HL-60 (cell line): Measurements from ENCODE around the gene LDLR.

Source experiments
- POLR2AphosphoS5 ChIP-seq: IDR thresholded peaks from 2 replicates; pipeline ENCODE4 v1.6.1; 2012; ENCODE audit warnings: low read depth
- TF ChIP-seq, protein P1 (sequence below): IDR thresholded peaks from one replicate; pipeline ENCODE4 v1.5.1; 2011; ENCODE audit warnings: low read length, control low read depth, inconsistent platforms; ENCODE audit not compliant: insufficient read depth

DNA sequence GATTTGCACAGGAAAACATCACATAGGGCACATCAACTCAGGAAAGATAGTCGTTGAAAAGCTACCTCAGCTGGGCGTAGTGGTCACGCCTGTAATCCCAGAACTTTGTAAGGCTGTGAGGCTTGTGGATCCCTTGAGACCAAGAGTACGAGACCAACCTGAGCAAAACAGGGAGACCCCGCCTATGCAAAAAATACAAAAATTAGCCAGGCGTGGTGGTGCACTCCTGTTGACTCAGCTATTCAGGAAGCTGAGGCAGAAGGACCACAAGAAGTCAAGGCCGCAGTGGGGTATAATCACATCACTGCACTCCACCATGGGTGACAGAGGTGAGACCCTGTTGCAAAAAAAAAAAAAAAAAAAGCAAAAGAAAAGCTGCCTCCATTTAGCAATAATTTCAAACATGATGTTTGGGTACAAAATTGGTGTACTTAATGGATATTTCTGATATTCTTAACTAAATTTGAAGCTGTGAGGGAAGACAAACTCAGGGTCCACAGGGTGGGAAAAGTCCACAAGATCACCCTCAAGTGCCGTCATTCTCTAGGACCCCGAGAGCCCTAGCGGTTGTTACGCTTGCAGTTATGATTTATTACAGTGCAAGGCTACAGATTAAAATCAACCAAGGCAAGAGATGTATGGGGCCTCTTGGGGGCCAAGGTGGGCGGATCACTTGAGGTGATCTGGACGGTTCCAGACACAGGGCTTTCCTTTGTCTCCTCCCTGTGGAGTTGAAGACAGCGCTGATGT is 42.5 kb upstream of the LDLR start:
- TF ChIP-seq, protein P1, sequence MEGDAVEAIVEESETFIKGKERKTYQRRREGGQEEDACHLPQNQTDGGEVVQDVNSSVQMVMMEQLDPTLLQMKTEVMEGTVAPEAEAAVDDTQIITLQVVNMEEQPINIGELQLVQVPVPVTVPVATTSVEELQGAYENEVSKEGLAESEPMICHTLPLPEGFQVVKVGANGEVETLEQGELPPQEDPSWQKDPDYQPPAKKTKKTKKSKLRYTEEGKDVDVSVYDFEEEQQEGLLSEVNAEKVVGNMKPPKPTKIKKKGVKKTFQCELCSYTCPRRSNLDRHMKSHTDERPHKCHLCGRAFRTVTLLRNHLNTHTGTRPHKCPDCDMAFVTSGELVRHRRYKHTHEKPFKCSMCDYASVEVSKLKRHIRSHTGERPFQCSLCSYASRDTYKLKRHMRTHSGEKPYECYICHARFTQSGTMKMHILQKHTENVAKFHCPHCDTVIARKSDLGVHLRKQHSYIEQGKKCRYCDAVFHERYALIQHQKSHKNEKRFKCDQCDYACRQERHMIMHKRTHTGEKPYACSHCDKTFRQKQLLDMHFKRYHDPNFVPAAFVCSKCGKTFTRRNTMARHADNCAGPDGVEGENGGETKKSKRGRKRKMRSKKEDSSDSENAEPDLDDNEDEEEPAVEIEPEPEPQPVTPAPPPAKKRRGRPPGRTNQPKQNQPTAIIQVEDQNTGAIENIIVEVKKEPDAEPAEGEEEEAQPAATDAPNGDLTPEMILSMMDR = no peak
- TF ChIP-seq POLR2AphosphoS5 = no peak
